ENCODE data around the gene RBM38.

The RBM38 gene

GRCh38 chr20:57458400-57459160, 67.4 kb downstream of the RBM38 start:
- no peak for DNase-seq

Measured in NCI-H524 (cell line).